GM18870 (cell line): ENCODE results near the gene PLLP.

ENCODE experiments used
- ATAC-seq: cut with Tn5 transposase; IDR thresholded peaks from one replicate; pipeline ENCODE4 v1.9.1; 2021; ENCODE audit warnings: moderate library complexity; ENCODE audit not compliant: unreplicated experiment

Gene PLLP

GRCh38 chr16:57231821-57232350 lies 52.6 kb downstream of the PLLP start:
- ATAC-seq, result no peak

- no peak for ATAC-seq
Observed at GRCh38 chr16:57229079-57229478, 55.4 kb downstream of the PLLP start.

- ATAC-seq, result no peak
Observed at GRCh38 chr16:57226701-57227621, 57.5 kb downstream of the PLLP start.

- ATAC-seq, result no peak
Observed at GRCh38 chr16:57225978-57226377, 58.5 kb downstream of the PLLP start.

GRCh38 chr16:57224651-57225335 lies 59.7 kb downstream of the PLLP start:
- ATAC-seq, result no peak

- ATAC-seq, result no peak
Observed at GRCh38 chr16:57223057-57223456, 61.4 kb downstream of the PLLP start.

GRCh38 chr16:57216968-57217367 lies 67.5 kb downstream of the PLLP start:
- ATAC-seq, result no peak

GRCh38 chr16:57213462-57213861 lies 71.0 kb downstream of the PLLP start:
- no peak for ATAC-seq

- no peak for ATAC-seq
Observed at GRCh38 chr16:57209780-57210179, 74.7 kb downstream of the PLLP start.

GRCh38 chr16:57208926-57209325 lies 75.5 kb downstream of the PLLP start:
- no peak for ATAC-seq
